Body of pancreas (tissue), 4 donors: ENCODE data around the gene TIE1. TPM values are rescaled to one million over a fixed set of nuclear protein-coding genes. Genes with fewer than 3 reads are reported as not detected.
A peak's percentile ranks its signal among the peaks of the same experiment; 100 is the strongest.

ENCODE experiments used
- ATAC-seq: fragments of 150-250 bp; one replicate; pipeline ENCODE4 v1.9.1; 2016
- DNase-seq, 4 donors: peaks; one replicate each; pipeline ENCODE4 v3.0.0-alpha.2; 2019
- H3K27ac ChIP-seq, 4 donors: fragments of 200-600 bp; sonication (generic); 1 replicate in 3 of 4; 2 replicates in 1 of 4; pipeline versions ENCODE4 v1.5.1 to v1.6.1; 2016 to 2019; ENCODE audit warnings: mild to moderate bottlenecking in 1 of 4, mixed read lengths in 1 of 4, moderate library complexity in 1 of 4
- H3K27me3 ChIP-seq, 2 donors: fragments of 200-600 bp; sonication (generic); one replicate each; pipeline ENCODE4 v1.6.0; 2016; ENCODE audit warnings: mild to moderate bottlenecking in 1 of 2
- H3K36me3 ChIP-seq, 2 donors: fragments of 200-600 bp; sonication (generic); replicated peaks in 1 of 2; 2 replicates each; pipeline ENCODE4 v1.5.1; 2016; ENCODE audit warnings: low read depth in 2 of 2; ENCODE audit not compliant: insufficient read depth in 1 of 2
- H3K4me1 ChIP-seq: fragments of 200-600 bp; sonication (generic); one replicate; pipeline ENCODE4 v1.6.0; 2016
- H3K4me3 ChIP-seq, 2 donors: fragments of 200-600 bp; sonication (generic); 1 replicate in 1 of 2; 2 replicates in 1 of 2; pipeline ENCODE4 v1.5.1; 2016 to 2019
- H3K9me3 ChIP-seq, 3 donors: fragments of 200-600 bp; sonication (generic); 1 replicate in 2 of 3; 2 replicates in 1 of 3; pipeline ENCODE4 v1.5.1; 2016
- CTCF ChIP-seq, 7 experiments: fragments of 450-650 bp in 4 of 7; fragments of 200-600 bp in 3 of 7; sonication (generic) in 3 of 7; IDR thresholded peaks; one replicate each; pipeline ENCODE4 v1.5.1; 2016 to 2019; ENCODE audit warnings: antibody characterized with exemption in 7 of 7
- POLR2A ChIP-seq, 3 donors: fragments of 450-650 bp; IDR thresholded peaks; one replicate each; pipeline ENCODE4 v1.6.1; 2016; ENCODE audit warnings: antibody characterized with exemption in 3 of 3, mild to moderate bottlenecking in 2 of 3
- WGBS, 2 donors: methylation state at CpG; one replicate each; pipeline ENCODE4 v1.1.5; 2017; 5-methylcytosine and 5-hydroxymethylcytosine counted together
- intact Hi-C: fragments of 100-400 bp; cut with DNase I; formaldehyde crosslinking; loops from one replicate; pipeline ENCODE4 v1.15.1; 2023
- total RNA-seq, 2 donors: library from RNA; depleted of rRNA; stranded (reverse); fragments of >200 nt; gene quantifications; one replicate each; pipeline ENCODE4 v1.1.0, GENCODE V29; 2016

The TIE1 gene
- total RNA-seq, 2 donors from 2014 or later, result 12.2 to 14.0 TPM

GRCh38 chr1:43324810-43325209 is 24.0 kb downstream of the TIE1 start:
- Histone ChIP-seq H3K9me3 (no peaks in the 10 kb centered on the region), H3K4me1 (no peaks in the 10 kb centered on the region), H3K27ac (no peak overlapping the region), H3K36me3 (no peaks in the 10 kb centered on the region), H3K4me3 (no peak overlapping the region), H3K27me3 (no peaks in the 10 kb centered on the region)
- DNase-seq, result no peak
- ATAC-seq, result no peak
- 87 to 95% methylated on average over 1 of the region's 1 CpG for WGBS, 2 donors
- TF ChIP-seq CTCF (IDR thresholded peaks at IDR 0.05), result no peak
- no peak for TF ChIP-seq POLR2A (IDR thresholded peaks at IDR 0.05)
- intact Hi-C loops, result no loop called here

GRCh38 chr1:43325381-43325780 is 24.6 kb downstream of the TIE1 start:
- ATAC-seq, result no peak
- no peak overlapping the region for H3K27ac ChIP-seq
- TF ChIP-seq CTCF (IDR thresholded peaks at IDR 0.05) (no peak), POLR2A (IDR thresholded peaks at IDR 0.05) (no peak)

GRCh38 chr1:43327549-43328292 is 26.9 kb downstream of the TIE1 start:
- Histone ChIP-seq H3K9me3 (no peaks in the 10 kb centered on the region), H3K36me3 (no peaks in the 10 kb centered on the region), H3K27ac (no peak overlapping the region), H3K4me3 (no peak overlapping the region), H3K4me1 (no peaks in the 10 kb centered on the region), H3K27me3 (no peaks in the 10 kb centered on the region)
- DNase-seq (no peak), ATAC-seq (no peak)
- intact Hi-C loops, result no loop called here
- TF ChIP-seq CTCF (IDR thresholded peaks at IDR 0.05), result no peak
- no peak for TF ChIP-seq POLR2A (IDR thresholded peaks at IDR 0.05)
- 80 to 96% methylated on average over 1 of the region's 1 CpG for WGBS, 2 donors

More at GRCh38 chr1:43325381-43325780, 24.6 kb downstream of the TIE1 start:
- intact Hi-C loops, result no loop called here
- Histone ChIP-seq H3K4me3 (no peak overlapping the region), H3K9me3 (no peaks in the 10 kb centered on the region), H3K27me3 (no peaks in the 10 kb centered on the region), H3K36me3 (no peaks in the 10 kb centered on the region), H3K4me1 (no peaks in the 10 kb centered on the region)
- no peak for DNase-seq

GRCh38 chr1:43329995-43330751 is 29.4 kb downstream of the TIE1 start:
- intact Hi-C loops, result no loop called here
- Histone ChIP-seq H3K4me3 (no peak overlapping the region), H3K27me3 (no peaks in the 10 kb centered on the region), H3K9me3 (no peaks in the 10 kb centered on the region), H3K36me3 (no peaks in the 10 kb centered on the region), H3K27ac (no peak overlapping the region), H3K4me1 (no peaks in the 10 kb centered on the region)
- WGBS, 2 donors, result 55 to 57% methylated on average over 4 to 6 of the region's 6 CpGs
- TF ChIP-seq CTCF (IDR thresholded peaks at IDR 0.05), result no peak
- DNase-seq (peak in 1 of 4 donors; percentile 54), ATAC-seq (peak; percentile 62)
